HEK293 (cell line): Measurements from ENCODE around the gene CHCHD6.

ENCODE experiments used
- GLI4 ChIP-seq: fragments of 450-650 bp; formaldehyde crosslinking; IDR thresholded peaks from 2 replicates; pipeline ENCODE4 v1.5.1; 2016; ENCODE audit warnings: missing biosample characterization, missing genetic modification characterization
- REST ChIP-seq: fragments of 450-650 bp; formaldehyde crosslinking; IDR thresholded peaks from 2 replicates; pipeline ENCODE4 v1.5.1; 2016; ENCODE audit warnings: missing biosample characterization, missing genetic modification characterization
- ZBTB8A ChIP-seq: fragments of 450-650 bp; formaldehyde crosslinking; IDR thresholded peaks from 2 replicates; pipeline ENCODE4 v1.5.1; 2016; ENCODE audit warnings: missing biosample characterization, missing genetic modification characterization
- ZNF24 ChIP-seq: fragments of 450-650 bp; formaldehyde crosslinking; IDR thresholded peaks from 2 replicates; pipeline ENCODE4 v1.5.1; 2016; ENCODE audit warnings: missing biosample characterization, missing genetic modification characterization
- TF ChIP-seq, protein P1 (sequence below): fragments of 450-650 bp; formaldehyde crosslinking; IDR thresholded peaks from 2 replicates; pipeline ENCODE4 v1.5.1; 2016; ENCODE audit warnings: missing biosample characterization, missing genetic modification characterization

- TF ChIP-seq ZBTB8A (no peak), REST (tag by site-specific recombination) (no peak), GLI4 (tag by site-specific recombination) (no peak), ZNF24 (no peak)
- TF ChIP-seq, protein P1, sequence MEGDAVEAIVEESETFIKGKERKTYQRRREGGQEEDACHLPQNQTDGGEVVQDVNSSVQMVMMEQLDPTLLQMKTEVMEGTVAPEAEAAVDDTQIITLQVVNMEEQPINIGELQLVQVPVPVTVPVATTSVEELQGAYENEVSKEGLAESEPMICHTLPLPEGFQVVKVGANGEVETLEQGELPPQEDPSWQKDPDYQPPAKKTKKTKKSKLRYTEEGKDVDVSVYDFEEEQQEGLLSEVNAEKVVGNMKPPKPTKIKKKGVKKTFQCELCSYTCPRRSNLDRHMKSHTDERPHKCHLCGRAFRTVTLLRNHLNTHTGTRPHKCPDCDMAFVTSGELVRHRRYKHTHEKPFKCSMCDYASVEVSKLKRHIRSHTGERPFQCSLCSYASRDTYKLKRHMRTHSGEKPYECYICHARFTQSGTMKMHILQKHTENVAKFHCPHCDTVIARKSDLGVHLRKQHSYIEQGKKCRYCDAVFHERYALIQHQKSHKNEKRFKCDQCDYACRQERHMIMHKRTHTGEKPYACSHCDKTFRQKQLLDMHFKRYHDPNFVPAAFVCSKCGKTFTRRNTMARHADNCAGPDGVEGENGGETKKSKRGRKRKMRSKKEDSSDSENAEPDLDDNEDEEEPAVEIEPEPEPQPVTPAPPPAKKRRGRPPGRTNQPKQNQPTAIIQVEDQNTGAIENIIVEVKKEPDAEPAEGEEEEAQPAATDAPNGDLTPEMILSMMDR (tag by site-specific recombination) = no peak
These were observed 208.0 kb downstream of the CHCHD6 start for GRCh38 chr3:126912027-126912422.
